Panc1 (cell line): Measurements from ENCODE around the gene IQSEC1. TPM values are rescaled to one million over a fixed set of nuclear protein-coding genes. Genes with fewer than 3 reads are reported as not detected.

Experiments used
- ATAC-seq: fragments of 200-7000 bp; cut with Tn5 transposase; 2 replicates; pipeline ENCODE4 v1.9.1; 2020; ENCODE audit warnings: mild to moderate bottlenecking, moderate library complexity
- BruUV-seq: library from RNA; stranded (reverse); fragments of 400-500 nt; replicated peaks from 2 replicates; lab custom pipeline; 2021; lab: Mats Ljungman, UMichigan
- CTCF ChIA-PET: fragments of 300-600 bp; sonication (Branson Sonifier 250); formaldehyde crosslinking; loops from one replicate; lab custom pipeline; 2022; ENCODE audit warnings: antibody characterized with exemption; lab: Charles Lee
- POLR2A ChIA-PET: fragments of 300-600 bp; sonication (Branson Sonifier 250); formaldehyde crosslinking; loops from one replicate; lab custom pipeline; 2022; ENCODE audit warnings: antibody characterized with exemption; lab: Charles Lee
- DNase-seq: peaks from one replicate; pipeline ENCODE4 v3.0.0-alpha.2; 2010; ENCODE audit warnings: low read depth, low spot score
- H3K27ac ChIP-seq: 2 replicates; pipeline ENCODE4 v1.5.1; 2011; ENCODE audit warnings: mild to moderate bottlenecking, low read length, inconsistent platforms
- H3K27me3 ChIP-seq: fragments of 200-500 bp; sonication (Bioruptor generic); 2 replicates; pipeline ENCODE4 v1.6.0; 2014; ENCODE audit warnings: low read length, inconsistent platforms; ENCODE audit not compliant: control insufficient read depth, insufficient read depth
- H3K36me3 ChIP-seq: fragments of 200-500 bp; sonication (Bioruptor generic); 2 replicates; pipeline ENCODE4 v1.5.1; 2014; ENCODE audit warnings: inconsistent platforms, mild to moderate bottlenecking, low read length, moderate library complexity; ENCODE audit not compliant: control insufficient read depth, insufficient read depth
- H3K4me1 ChIP-seq: 2 replicates; pipeline ENCODE4 v1.5.1; 2011; ENCODE audit warnings: inconsistent platforms, mild to moderate bottlenecking, low read length, moderate library complexity; ENCODE audit not compliant: control insufficient read depth, insufficient read depth
- H3K4me3 ChIP-seq, 2 experiments: 2 replicates each; pipeline ENCODE4 v1.5.1; 2011 to 2012; ENCODE audit warnings: low read depth in 2 of 2, low read length in 2 of 2, mild to moderate bottlenecking in 2 of 2, inconsistent platforms in 1 of 2, moderate library complexity in 1 of 2
- H3K9me3 ChIP-seq: fragments of 200-500 bp; sonication (Bioruptor generic); 2 replicates; pipeline ENCODE4 v1.5.1; 2014; ENCODE audit warnings: low read depth, mild to moderate bottlenecking, inconsistent platforms, low read length, moderate library complexity; ENCODE audit not compliant: control insufficient read depth, insufficient read depth
- POLR2AphosphoS5 ChIP-seq: IDR thresholded peaks from 2 replicates; pipeline ENCODE4 v1.6.1; 2012; ENCODE audit warnings: mild to moderate bottlenecking, low read depth, low read length, moderate library complexity
- SIN3A ChIP-seq: IDR thresholded peaks from 2 replicates; pipeline ENCODE4 v1.6.1; 2012; ENCODE audit warnings: low read depth, mild to moderate bottlenecking, low read length, moderate library complexity, borderline replicate concordance; ENCODE audit not compliant: insufficient read depth
- TCF7L2 ChIP-seq: IDR thresholded peaks from 2 replicates; pipeline ENCODE4 v1.6.1; 2011; ENCODE audit warnings: mild to moderate bottlenecking, low read depth, low read length, inconsistent platforms
- in situ Hi-C: cut with HindIII; loops from 2 replicates; pipeline ENCODE4 v1.10.0; 2016; ENCODE audit warnings: low sequenced_read_pairs, low pct_unique_long_range_greater_than_20kb
- intact Hi-C: fragments of 100-400 bp; cut with micrococcal nuclease; formaldehyde crosslinking; loops from one replicate; pipeline ENCODE4 v1.10.0; 2022; ENCODE audit not compliant: unreplicated experiment
- total RNA-seq: library from RNA; stranded (reverse); gene quantifications from one replicate; pipeline ENCODE4 v1.2.1, GENCODE V29; 2021; ENCODE audit not compliant: unreplicated experiment
- TF ChIP-seq, protein P1 (sequence below), 2 experiments: IDR thresholded peaks; 2 replicates each; pipeline ENCODE4 v1.6.1; 2011 to 2012; ENCODE audit warnings: low read depth in 2 of 2, control low read depth in 1 of 2, low read length in 1 of 2, mild to moderate bottlenecking in 1 of 2, moderate library complexity in 1 of 2; ENCODE audit not compliant: insufficient read depth in 1 of 2
- TF ChIP-seq, protein P2 (sequence below): fragments of 450-650 bp; IDR thresholded peaks from 2 replicates; pipeline ENCODE4 v1.5.1; 2017; ENCODE audit warnings: mild to moderate bottlenecking

Gene IQSEC1
- total RNA-seq, 1 experiment from 2014 or later = 28.4 TPM

DNA sequence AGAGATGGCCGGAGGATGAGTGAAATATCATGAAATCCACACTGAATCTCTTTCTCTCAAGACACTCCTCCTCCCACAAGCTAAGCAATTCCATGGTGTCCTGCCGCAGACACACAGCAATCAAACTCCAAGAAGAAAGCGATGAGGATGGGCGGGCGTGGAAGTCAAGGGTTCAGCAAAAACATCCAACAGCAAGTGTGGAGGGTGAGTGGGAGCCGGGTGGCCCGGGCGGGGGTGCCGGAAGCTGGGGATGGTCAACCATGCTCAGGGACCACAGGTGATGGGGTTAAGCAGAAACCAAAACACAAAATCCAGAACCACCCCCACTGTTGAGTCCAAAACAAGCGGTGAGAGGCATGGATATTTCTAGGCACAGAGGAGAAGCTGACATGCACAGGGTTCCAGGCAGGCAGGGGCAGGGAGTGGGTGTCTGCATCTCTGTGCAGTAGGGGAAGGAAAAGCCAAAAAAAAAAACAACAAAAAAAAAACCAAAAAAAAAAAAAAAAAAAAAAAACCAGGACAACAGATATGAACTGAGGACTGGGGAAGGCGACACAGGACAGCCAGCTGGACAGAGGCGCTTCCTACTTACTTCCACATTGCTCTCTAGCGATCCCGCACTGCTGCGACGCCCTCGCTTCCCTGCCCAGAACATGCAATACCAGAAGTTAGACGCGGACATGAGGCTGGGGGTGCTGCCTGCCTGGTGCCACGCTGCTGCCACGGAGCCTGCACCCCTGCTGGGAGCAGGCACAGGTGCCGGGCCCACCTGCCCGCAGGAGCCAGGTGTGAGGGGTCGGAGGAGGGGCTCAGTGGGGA is 170.8 kb downstream of the IQSEC1 start:
- ChIA-PET CTCF (interaction anchor here (0.6 kb wide), 1 partner anchor 11 kb away, joined by 5 read pairs; no protein-coding TSS in a partner anchor), POLR2A (interaction anchor here (0.7 kb wide), 1 partner anchor 208 kb away, joined by 3 read pairs; no protein-coding TSS in a partner anchor)
- in situ Hi-C loops = no loop called here

DNA sequence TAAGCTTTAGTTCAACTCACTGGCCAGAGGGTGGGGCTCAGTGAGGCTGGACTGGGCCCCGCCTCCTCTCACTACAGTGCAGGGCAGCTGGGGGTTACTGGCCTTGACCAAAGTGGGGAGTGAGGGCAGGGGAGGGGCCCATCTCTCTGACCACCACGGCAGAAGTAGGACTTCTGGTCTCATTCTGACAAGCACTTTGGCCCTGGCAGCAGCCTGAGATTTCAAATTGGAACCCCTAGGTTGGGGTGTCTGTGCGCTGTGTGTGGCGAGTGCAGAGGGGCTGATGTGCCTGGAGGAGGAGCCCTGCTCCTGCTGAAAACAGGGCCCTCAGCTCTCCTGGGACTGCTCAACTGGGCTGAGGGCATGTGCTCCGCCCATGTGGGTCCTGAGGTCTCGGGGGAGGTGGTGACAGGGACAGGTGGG is 171.6 kb downstream of the IQSEC1 start:
- Histone ChIP-seq H3K4me3 (no peak overlapping the region), H3K27ac (no peak overlapping the region), H3K27me3 (no peaks in the 10 kb centered on the region), H3K36me3 (no peaks in the 10 kb centered on the region), H3K9me3 (no peaks in the 10 kb centered on the region), H3K4me1 (no peaks in the 10 kb centered on the region)
- POLR2A ChIA-PET = no interaction called here
- DNase-seq = no peak
- TF ChIP-seq, protein P1, sequence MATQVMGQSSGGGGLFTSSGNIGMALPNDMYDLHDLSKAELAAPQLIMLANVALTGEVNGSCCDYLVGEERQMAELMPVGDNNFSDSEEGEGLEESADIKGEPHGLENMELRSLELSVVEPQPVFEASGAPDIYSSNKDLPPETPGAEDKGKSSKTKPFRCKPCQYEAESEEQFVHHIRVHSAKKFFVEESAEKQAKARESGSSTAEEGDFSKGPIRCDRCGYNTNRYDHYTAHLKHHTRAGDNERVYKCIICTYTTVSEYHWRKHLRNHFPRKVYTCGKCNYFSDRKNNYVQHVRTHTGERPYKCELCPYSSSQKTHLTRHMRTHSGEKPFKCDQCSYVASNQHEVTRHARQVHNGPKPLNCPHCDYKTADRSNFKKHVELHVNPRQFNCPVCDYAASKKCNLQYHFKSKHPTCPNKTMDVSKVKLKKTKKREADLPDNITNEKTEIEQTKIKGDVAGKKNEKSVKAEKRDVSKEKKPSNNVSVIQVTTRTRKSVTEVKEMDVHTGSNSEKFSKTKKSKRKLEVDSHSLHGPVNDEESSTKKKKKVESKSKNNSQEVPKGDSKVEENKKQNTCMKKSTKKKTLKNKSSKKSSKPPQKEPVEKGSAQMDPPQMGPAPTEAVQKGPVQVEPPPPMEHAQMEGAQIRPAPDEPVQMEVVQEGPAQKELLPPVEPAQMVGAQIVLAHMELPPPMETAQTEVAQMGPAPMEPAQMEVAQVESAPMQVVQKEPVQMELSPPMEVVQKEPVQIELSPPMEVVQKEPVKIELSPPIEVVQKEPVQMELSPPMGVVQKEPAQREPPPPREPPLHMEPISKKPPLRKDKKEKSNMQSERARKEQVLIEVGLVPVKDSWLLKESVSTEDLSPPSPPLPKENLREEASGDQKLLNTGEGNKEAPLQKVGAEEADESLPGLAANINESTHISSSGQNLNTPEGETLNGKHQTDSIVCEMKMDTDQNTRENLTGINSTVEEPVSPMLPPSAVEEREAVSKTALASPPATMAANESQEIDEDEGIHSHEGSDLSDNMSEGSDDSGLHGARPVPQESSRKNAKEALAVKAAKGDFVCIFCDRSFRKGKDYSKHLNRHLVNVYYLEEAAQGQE (IDR thresholded peaks at IDR 0.05; ENCODE audit: insufficient read depth in 1 of 2, low read depth in 2 of 2, low read length in 1 of 2) = no peak
- TF ChIP-seq SIN3A = no peak
- TF ChIP-seq TCF7L2 = no peak
- no peak for TF ChIP-seq POLR2AphosphoS5
- TF ChIP-seq, protein P2, sequence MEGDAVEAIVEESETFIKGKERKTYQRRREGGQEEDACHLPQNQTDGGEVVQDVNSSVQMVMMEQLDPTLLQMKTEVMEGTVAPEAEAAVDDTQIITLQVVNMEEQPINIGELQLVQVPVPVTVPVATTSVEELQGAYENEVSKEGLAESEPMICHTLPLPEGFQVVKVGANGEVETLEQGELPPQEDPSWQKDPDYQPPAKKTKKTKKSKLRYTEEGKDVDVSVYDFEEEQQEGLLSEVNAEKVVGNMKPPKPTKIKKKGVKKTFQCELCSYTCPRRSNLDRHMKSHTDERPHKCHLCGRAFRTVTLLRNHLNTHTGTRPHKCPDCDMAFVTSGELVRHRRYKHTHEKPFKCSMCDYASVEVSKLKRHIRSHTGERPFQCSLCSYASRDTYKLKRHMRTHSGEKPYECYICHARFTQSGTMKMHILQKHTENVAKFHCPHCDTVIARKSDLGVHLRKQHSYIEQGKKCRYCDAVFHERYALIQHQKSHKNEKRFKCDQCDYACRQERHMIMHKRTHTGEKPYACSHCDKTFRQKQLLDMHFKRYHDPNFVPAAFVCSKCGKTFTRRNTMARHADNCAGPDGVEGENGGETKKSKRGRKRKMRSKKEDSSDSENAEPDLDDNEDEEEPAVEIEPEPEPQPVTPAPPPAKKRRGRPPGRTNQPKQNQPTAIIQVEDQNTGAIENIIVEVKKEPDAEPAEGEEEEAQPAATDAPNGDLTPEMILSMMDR = no peak
- no TSS peak for BruUV-seq
- no peak for ATAC-seq
- intact Hi-C loops (no loop called here), in situ Hi-C loops (no loop called here)
- CTCF ChIA-PET = no interaction called here

More for the DNA sequence above, 170.8 kb downstream of the IQSEC1 start:
- TF ChIP-seq POLR2AphosphoS5 (no peak), TCF7L2 (no peak), SIN3A (no peak)
- TF ChIP-seq, protein P2 = no peak
- TF ChIP-seq, protein P1 (IDR thresholded peaks at IDR 0.05; ENCODE audit: insufficient read depth in 1 of 2, low read depth in 2 of 2, low read length in 1 of 2) = no peak
- H3K27ac ChIP-seq = no peak overlapping the region
- intact Hi-C loops = no loop called here
- H3K4me1 ChIP-seq = no peaks in the 10 kb centered on the region
- H3K9me3 ChIP-seq = no peaks in the 10 kb centered on the region
- H3K36me3 ChIP-seq = no peaks in the 10 kb centered on the region
- DNase-seq (no peak), ATAC-seq (no peak)
- no peaks in the 10 kb centered on the region for H3K27me3 ChIP-seq
- H3K4me3 ChIP-seq = no peak overlapping the region
- no TSS peak for BruUV-seq
